Osteocyte (in vitro differentiated cells): ENCODE data around the gene BDH1. TPM values are rescaled to one million over a fixed set of nuclear protein-coding genes. Genes with fewer than 3 reads are reported as not detected.
"Not testable (repeated sequence)": the region's sequence is repeated elsewhere in the genome, so short reads cannot be mapped to it uniquely, and the experiment has no call there.

Experiments used
- DNase-seq: peaks from one replicate; pipeline ENCODE4 v3.0.0; 2021; ENCODE audit warnings: mixed read lengths; ENCODE audit not compliant: unreplicated experiment; ENCODE audit errors: extremely low spot score
- H3K27ac Mint-ChIP-seq: one replicate; pipeline ENCODE4 v1.8.0; 2021; ENCODE audit warnings: mild to moderate bottlenecking, mixed read lengths; ENCODE audit not compliant: unreplicated experiment
- H3K27me3 Mint-ChIP-seq: one replicate; pipeline ENCODE4 v1.8.0; 2021; ENCODE audit warnings: mixed read lengths; ENCODE audit not compliant: unreplicated experiment
- H3K36me3 Mint-ChIP-seq: one replicate; pipeline ENCODE4 v1.8.0; 2021; ENCODE audit warnings: mixed read lengths; ENCODE audit not compliant: unreplicated experiment
- H3K4me1 Mint-ChIP-seq: one replicate; pipeline ENCODE4 v1.8.0; 2021; ENCODE audit warnings: mixed read lengths; ENCODE audit not compliant: unreplicated experiment
- H3K4me3 Mint-ChIP-seq: one replicate; pipeline ENCODE4 v1.8.0; 2021; ENCODE audit warnings: mild to moderate bottlenecking, moderate library complexity, mixed read lengths; ENCODE audit not compliant: unreplicated experiment
- H3K9me3 Mint-ChIP-seq: one replicate; pipeline ENCODE4 v1.8.0; 2021; ENCODE audit warnings: mixed read lengths; ENCODE audit not compliant: unreplicated experiment
- CTCF ChIP-seq: fragments of 200-600 bp; sonication (generic); IDR thresholded peaks from 2 replicates; pipeline ENCODE4 v1.5.0; 2021; ENCODE audit warnings: antibody characterized with exemption, mild to moderate bottlenecking, moderate library complexity
- total RNA-seq: library from RNA; stranded (reverse); gene quantifications from 2 replicates; pipeline ENCODE4 v1.2.1, GENCODE V29; 2021

BDH1 gene
- total RNA-seq, 1 donor from 2014 or later, result 12.1 TPM

DNA sequence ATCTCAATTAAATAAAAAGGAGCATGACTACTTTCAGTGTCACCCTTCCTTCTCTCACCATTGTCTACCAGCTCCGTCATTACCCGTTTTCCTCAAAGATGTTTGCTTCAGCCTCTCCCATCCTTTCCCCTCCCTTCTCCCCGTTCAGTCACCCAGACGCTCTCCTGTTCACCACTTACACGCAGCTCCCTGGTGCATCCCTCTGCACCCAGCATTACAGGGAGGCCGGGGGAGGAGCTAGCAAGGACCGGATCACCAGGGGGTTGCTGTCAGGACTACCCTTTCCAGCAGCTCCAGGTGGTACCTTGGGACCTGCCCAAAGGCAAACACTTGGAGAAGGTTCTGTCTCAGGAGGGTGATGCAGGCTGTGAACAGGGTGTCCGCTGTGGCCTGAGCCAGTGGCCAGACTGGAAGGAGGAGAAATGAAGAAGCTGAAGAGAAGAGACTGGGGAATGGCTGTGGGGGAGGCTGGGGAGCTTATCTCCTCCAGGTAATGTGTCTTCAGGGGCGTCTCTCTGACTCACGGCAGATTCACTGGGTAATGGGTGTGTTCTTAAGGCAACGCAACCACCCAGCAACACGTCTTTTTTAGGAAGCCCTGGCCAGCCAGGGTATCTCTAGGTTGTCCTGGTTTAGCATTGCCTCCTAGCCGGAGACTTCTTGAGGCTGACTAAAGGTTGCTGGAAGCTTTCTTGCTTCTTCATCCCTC is 21.8 kb upstream of the BDH1 start:
- TF ChIP-seq CTCF, result no peak
- Mint-ChIP-seq H3K9me3 (peaks cover 13% of the 10 kb centered on the region), H3K27me3 (peaks cover 30% of the 10 kb centered on the region), H3K27ac (no peak overlapping the region), H3K4me3 (no peak overlapping the region), H3K4me1 (no peaks in the 10 kb centered on the region), H3K36me3 (no peaks in the 10 kb centered on the region)
- DNase-seq, result peak; percentile 53

DNA sequence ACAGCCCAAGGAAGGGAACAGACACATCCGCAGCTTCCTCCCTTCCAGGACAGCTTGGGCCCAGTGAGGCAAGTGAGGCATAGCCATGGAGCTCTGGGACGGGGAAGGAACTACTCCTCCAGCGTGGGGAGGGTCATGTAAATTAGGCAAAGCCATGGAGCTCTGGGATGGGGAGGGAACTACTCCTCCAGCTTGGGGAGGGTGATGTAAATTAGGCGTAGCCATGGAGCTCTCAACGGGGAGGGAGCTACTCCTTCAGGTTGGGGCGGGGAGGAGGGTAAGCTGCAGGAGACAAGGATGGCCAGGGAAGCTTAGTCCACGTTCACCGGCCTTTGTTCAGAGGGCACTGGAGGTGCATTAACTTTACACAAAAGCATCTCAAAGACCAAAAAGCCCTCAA is 21.1 kb upstream of the BDH1 start:
- no peak for DNase-seq
- Mint-ChIP-seq H3K27ac (no peak overlapping the region), H3K4me1 (no peaks in the 10 kb centered on the region), H3K36me3 (no peaks in the 10 kb centered on the region), H3K27me3 (peaks cover 30% of the 10 kb centered on the region), H3K9me3 (peaks cover 13% of the 10 kb centered on the region), H3K4me3 (no peak overlapping the region)
- no peak for TF ChIP-seq CTCF

- Mint-ChIP-seq H3K4me1 (no peaks in the 10 kb centered on the region), H3K4me3 (no peak overlapping the region), H3K27ac (no peak overlapping the region), H3K36me3 (no peaks in the 10 kb centered on the region), H3K9me3 (peaks cover 13% of the 10 kb centered on the region), H3K27me3 (peaks cover 30% of the 10 kb centered on the region)
- DNase-seq, result no peak
- TF ChIP-seq CTCF, result no peak
Observed at GRCh38 chr3:197575362-197575761, 19.6 kb upstream of the BDH1 start.

GRCh38 chr3:197574396-197574991 is 18.7 kb upstream of the BDH1 start:
- not testable (repeated sequence) for H3K4me3 Mint-ChIP-seq, H3K27ac Mint-ChIP-seq, H3K9me3 Mint-ChIP-seq, H3K36me3 Mint-ChIP-seq, H3K4me1 Mint-ChIP-seq, DNase-seq
- H3K27me3 Mint-ChIP-seq, result peaks cover 33% of the 10 kb centered on the region

DNA sequence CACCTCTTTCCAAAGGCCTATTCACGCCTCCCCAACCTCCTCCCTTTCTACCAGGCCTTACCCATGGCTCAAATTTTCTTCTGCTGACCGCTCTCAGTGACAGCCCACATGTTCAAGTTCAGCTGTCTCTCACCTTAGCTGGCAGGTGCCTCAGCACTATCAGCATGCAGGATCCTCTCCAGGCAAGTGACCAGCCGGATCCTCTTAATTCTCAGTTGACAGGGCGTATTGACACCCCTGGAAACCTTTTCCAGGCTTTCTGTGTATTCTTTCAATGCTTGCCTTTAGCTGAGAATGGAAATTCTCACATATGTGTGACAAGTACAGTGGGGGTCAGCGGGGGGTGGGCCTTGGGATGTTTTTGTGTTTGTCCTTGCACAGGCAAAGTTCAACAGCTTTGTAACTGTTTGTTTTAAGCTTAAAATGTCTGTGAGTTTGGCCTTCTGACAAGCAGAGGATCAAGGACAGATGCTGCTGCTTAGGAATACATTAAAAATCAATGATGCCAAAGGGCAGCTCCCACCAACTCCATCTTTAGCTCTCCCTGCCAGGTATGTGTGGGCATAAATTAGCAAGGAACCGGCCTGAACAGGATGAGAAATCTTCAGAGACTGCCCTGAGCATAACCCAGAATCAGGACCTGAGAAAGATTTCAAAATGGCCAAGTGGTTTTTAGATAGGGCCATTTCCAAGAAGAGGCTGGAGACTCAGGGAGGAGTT is 17.4 kb upstream of the BDH1 start:
- no peak overlapping the region for H3K27ac Mint-ChIP-seq
- no peaks in the 10 kb centered on the region for H3K36me3 Mint-ChIP-seq
- H3K9me3 Mint-ChIP-seq, result no peaks in the 10 kb centered on the region
- H3K27me3 Mint-ChIP-seq, result peaks cover 43% of the 10 kb centered on the region
- no peak for DNase-seq
- no peak overlapping the region for H3K4me3 Mint-ChIP-seq
- H3K4me1 Mint-ChIP-seq, result no peaks in the 10 kb centered on the region
- no peak for TF ChIP-seq CTCF

DNA sequence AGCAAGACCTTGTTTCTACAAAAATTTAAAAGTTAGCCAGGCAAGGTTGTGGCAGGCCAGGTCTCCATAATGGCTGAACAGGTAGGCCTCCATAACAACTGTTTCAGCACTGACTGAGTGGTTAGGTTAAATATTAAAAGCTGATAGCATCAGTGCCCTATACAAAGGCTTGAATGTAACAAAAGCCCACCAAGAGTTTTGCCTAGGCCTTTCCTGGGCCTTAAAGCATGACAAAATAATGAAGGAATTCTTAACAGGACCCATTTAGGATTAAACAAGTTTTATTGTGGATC is 16.1 kb upstream of the BDH1 start:
- H3K27ac Mint-ChIP-seq, H3K4me1 Mint-ChIP-seq, DNase-seq, H3K4me3 Mint-ChIP-seq, H3K9me3 Mint-ChIP-seq, H3K36me3 Mint-ChIP-seq: not testable (repeated sequence)
- H3K27me3 Mint-ChIP-seq, result peaks cover 51% of the 10 kb centered on the region

GRCh38 chr3:197571074-197571879 is 15.5 kb upstream of the BDH1 start:
- H3K9me3 Mint-ChIP-seq, H3K4me1 Mint-ChIP-seq, H3K36me3 Mint-ChIP-seq, H3K4me3 Mint-ChIP-seq, H3K27ac Mint-ChIP-seq, DNase-seq: not testable (repeated sequence)
- H3K27me3 Mint-ChIP-seq, result peaks cover 53% of the 10 kb centered on the region

DNA sequence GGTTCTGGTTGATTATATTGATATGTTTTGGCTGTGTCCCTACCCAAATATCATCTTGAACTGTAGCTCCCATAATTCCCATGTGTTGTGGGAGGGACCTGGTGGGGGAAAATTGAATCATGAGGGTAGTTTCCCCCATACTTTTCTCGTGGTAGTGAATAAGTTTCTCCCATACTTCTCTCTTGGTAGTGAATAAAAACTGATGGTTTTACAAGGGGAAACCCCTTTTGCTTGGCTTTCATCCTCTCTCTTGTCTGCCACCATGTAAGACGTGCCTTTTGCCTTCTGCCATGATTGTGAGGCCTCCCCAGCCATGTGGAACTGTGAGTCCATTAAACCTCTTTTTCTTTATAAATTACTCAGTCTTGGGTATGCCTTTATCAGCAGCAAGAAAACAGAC is 13.7 kb upstream of the BDH1 start:
- peaks cover 40% of the 10 kb centered on the region for H3K27me3 Mint-ChIP-seq
- not testable (repeated sequence) for DNase-seq, H3K4me3 Mint-ChIP-seq, H3K27ac Mint-ChIP-seq, H3K9me3 Mint-ChIP-seq, H3K4me1 Mint-ChIP-seq, H3K36me3 Mint-ChIP-seq
